GM12873 (cell line): Measurements from ENCODE around the gene SVOP.

ENCODE experiments used
- CTCF ChIP-seq: IDR thresholded peaks from 2 replicates; pipeline ENCODE4 v1.5.1; 2012; ENCODE audit warnings: low read depth, mild to moderate bottlenecking, moderate library complexity, low read length, control low read depth; ENCODE audit not compliant: insufficient read depth; ENCODE audit errors: missing control alignments

SVOP gene

GRCh38 chr12:108995370-108995992 lies 25.4 kb downstream of the SVOP start:
- TF ChIP-seq CTCF = no peak

- TF ChIP-seq CTCF = no peak
These were observed 31.5 kb downstream of the SVOP start for GRCh38 chr12:108989376-108989775.

GRCh38 chr12:108985750-108986149 lies 35.1 kb downstream of the SVOP start:
- no peak for TF ChIP-seq CTCF

- TF ChIP-seq CTCF = no peak
These were observed 37.6 kb downstream of the SVOP start for GRCh38 chr12:108983227-108983626.

GRCh38 chr12:108982621-108983219 lies 38.1 kb downstream of the SVOP start:
- TF ChIP-seq CTCF = no peak

- no peak for TF ChIP-seq CTCF
These were observed 39.0 kb downstream of the SVOP start for GRCh38 chr12:108981835-108982234.

GRCh38 chr12:108980831-108981618 lies 39.8 kb downstream of the SVOP start:
- TF ChIP-seq CTCF = no peak
